Body of pancreas (tissue), 4 donors: ENCODE measurements around the gene RASA3.

ENCODE experiments used
- CTCF ChIP-seq, 7 experiments: fragments of 450-650 bp in 4 of 7; fragments of 200-600 bp in 3 of 7; sonication (generic) in 3 of 7; IDR thresholded peaks; one replicate each; pipeline ENCODE4 v1.5.1; 2016 to 2019; ENCODE audit warnings: antibody characterized with exemption in 7 of 7
- POLR2A ChIP-seq, 3 donors: fragments of 450-650 bp; IDR thresholded peaks; one replicate each; pipeline ENCODE4 v1.6.1; 2016; ENCODE audit warnings: antibody characterized with exemption in 3 of 3, mild to moderate bottlenecking in 2 of 3

GRCh38 chr13:114152831-114153371 lies 20.5 kb upstream of the RASA3 start:
- no peak for TF ChIP-seq POLR2A (IDR thresholded peaks at IDR 0.05)
- TF ChIP-seq CTCF (IDR thresholded peaks at IDR 0.05) = no peak
